CD14-positive monocyte (primary cell): ENCODE measurements around the gene DOC2A. TPM values are rescaled to one million over a fixed set of nuclear protein-coding genes. Genes with fewer than 3 reads are reported as not detected.

Experiments used
- DNase-seq, 3 donors: peaks; one replicate each; pipeline ENCODE4 v3.0.0-alpha.2; 2011 to 2022
- H2AFZ ChIP-seq: 2 replicates; pipeline ENCODE4 v1.6.0; 2012; ENCODE audit warnings: mild to moderate bottlenecking, low read depth, low read length, inconsistent platforms; ENCODE audit not compliant: insufficient read depth, poor library complexity, severe bottlenecking
- H3K27ac ChIP-seq, 2 donors: 1 replicate in 1 of 2; 2 replicates in 1 of 2; pipeline ENCODE4 v1.5.1; 2012 to 2013; ENCODE audit warnings: low read length in 2 of 2, control low read depth in 1 of 2, inconsistent platforms in 1 of 2, low read depth in 1 of 2, mild to moderate bottlenecking in 1 of 2
- H3K27me3 ChIP-seq, 2 donors: one replicate each; pipeline versions ENCODE4 v1.6.0 to v1.6.1; 2011 to 2013; ENCODE audit warnings: low read length in 2 of 2; ENCODE audit not compliant: control insufficient read depth in 2 of 2, insufficient read depth in 2 of 2
- H3K36me3 ChIP-seq, 2 donors: replicated peaks in 1 of 2; 1 replicate in 1 of 2; 2 replicates in 1 of 2; pipeline versions ENCODE4 v1.5.1 to v1.6.1; 2012 to 2013; ENCODE audit warnings: low read length in 2 of 2, control low read depth in 1 of 2, inconsistent platforms in 1 of 2, mild to moderate bottlenecking in 1 of 2; ENCODE audit not compliant: insufficient read depth in 2 of 2, control insufficient read depth in 1 of 2
- H3K4me1 ChIP-seq, 2 donors: 1 replicate in 1 of 2; 2 replicates in 1 of 2; pipeline versions ENCODE4 v1.5.1 to v1.6.1; 2012 to 2013; ENCODE audit warnings: low read length in 2 of 2, control low read depth in 1 of 2, inconsistent platforms in 1 of 2, mild to moderate bottlenecking in 1 of 2, moderate library complexity in 1 of 2; ENCODE audit not compliant: insufficient read depth in 2 of 2, control insufficient read depth in 1 of 2
- H3K4me2 ChIP-seq: replicated peaks from 2 replicates; pipeline ENCODE3; 2012; ENCODE audit warnings: low read length, moderate library complexity, mild to moderate bottlenecking; ENCODE audit not compliant: poor library complexity, severe bottlenecking; ENCODE audit errors: extremely low read depth
- H3K4me3 ChIP-seq, 3 experiments: fragments of 200-600 bp in 1 of 3; sonication (generic) in 1 of 3; replicated peaks in 1 of 3; 1 replicate in 2 of 3; 2 replicates in 1 of 3; pipeline ENCODE4 v1.5.1; 2011 to 2013; ENCODE audit warnings: low read length in 3 of 3, mild to moderate bottlenecking in 3 of 3, control low read depth in 2 of 3, low read depth in 2 of 3, inconsistent platforms in 1 of 3, moderate library complexity in 1 of 3
- H3K79me2 ChIP-seq: 2 replicates; pipeline ENCODE4 v1.6.0; 2012; ENCODE audit warnings: mild to moderate bottlenecking, control low read depth, inconsistent platforms, low read length, moderate library complexity; ENCODE audit not compliant: insufficient read depth
- H3K9ac ChIP-seq: 2 replicates; pipeline ENCODE4 v1.6.0; 2017; ENCODE audit warnings: low read length, mild to moderate bottlenecking; ENCODE audit not compliant: insufficient read depth, poor library complexity, severe bottlenecking
- H3K9me3 ChIP-seq, 2 donors: replicated peaks in 1 of 2; 1 replicate in 1 of 2; 2 replicates in 1 of 2; pipeline versions ENCODE4 v1.5.1 to v1.6.1; 2012 to 2013; ENCODE audit warnings: low read length in 2 of 2, control low read depth in 1 of 2; ENCODE audit not compliant: control insufficient read depth in 1 of 2, insufficient read depth in 1 of 2
- H4K20me1 ChIP-seq: 2 replicates; pipeline ENCODE4 v1.6.0; 2012; ENCODE audit warnings: mild to moderate bottlenecking, low read length, control low read depth, moderate library complexity; ENCODE audit not compliant: insufficient read depth
- H3K27ac Mint-ChIP-seq, 7 donors: one replicate each; pipeline ENCODE4 v1.8.0; 2020; ENCODE audit warnings: mild to moderate bottlenecking in 7 of 7, mixed read lengths in 7 of 7, moderate library complexity in 6 of 7, inconsistent platforms in 2 of 7
- H3K27me3 Mint-ChIP-seq, 3 donors: one replicate each; pipeline ENCODE4 v1.8.0; 2021 to 2022; ENCODE audit warnings: low read depth in 3 of 3, mild to moderate bottlenecking in 3 of 3, mixed read lengths in 3 of 3, moderate library complexity in 3 of 3, inconsistent platforms in 1 of 3
- H3K36me3 Mint-ChIP-seq, 2 donors: one replicate each; pipeline ENCODE4 v1.8.0; 2020; ENCODE audit warnings: mixed read lengths in 2 of 2, inconsistent platforms in 1 of 2, mild to moderate bottlenecking in 1 of 2
- H3K4me1 Mint-ChIP-seq: one replicate; pipeline ENCODE4 v1.8.0; 2020; ENCODE audit warnings: mild to moderate bottlenecking, mixed read lengths
- H3K4me3 Mint-ChIP-seq, 2 donors: one replicate each; pipeline ENCODE4 v1.8.0; 2020; ENCODE audit warnings: mild to moderate bottlenecking in 2 of 2, mixed read lengths in 2 of 2, moderate library complexity in 1 of 2
- H3K9me3 Mint-ChIP-seq, 7 donors: one replicate each; pipeline ENCODE4 v1.8.0; 2020 to 2022; ENCODE audit warnings: mixed read lengths in 7 of 7, mild to moderate bottlenecking in 6 of 7, moderate library complexity in 6 of 7, inconsistent platforms in 2 of 7
- CTCF ChIP-seq: fragments of 200-600 bp; IDR thresholded peaks from one replicate; pipeline ENCODE4 v1.8.0; 2022; ENCODE audit warnings: antibody characterized with exemption, mild to moderate bottlenecking
- WGBS: methylation state at CpG from one replicate; pipeline ENCODE4 v1.1.5; 2013; ENCODE audit warnings: missing lambda C conversion rate; ENCODE audit not compliant: insufficient coverage; 5-methylcytosine and 5-hydroxymethylcytosine counted together
- intact Hi-C, 2 donors: fragments of 100-400 bp; cut with micrococcal nuclease; formaldehyde crosslinking; loops; one replicate each; pipeline versions ENCODE4 v1.15.0 to v1.15.1; 2023
- polyA plus RNA-seq, 3 donors: library from polyadenylated mRNA; depleted of rRNA in 1 of 3; unstranded in 2 of 3; stranded (reverse) in 1 of 3; fragments of 300-500 nt in 2 of 3; fragments of >200 nt in 1 of 3; fragmentation: Illumina TruSeq in 2 of 3; gene quantifications; 1 replicate in 2 of 3; 2 replicates in 1 of 3; pipeline ENCODE4 v1.2.3, GENCODE V29; 2012 to 2021

Gene DOC2A
- polyA plus RNA-seq, 3 donors, result 0.23 to 3.7 (median 0.66) TPM

GRCh38 chr16:30051518-30051917 lies 40.7 kb upstream of the DOC2A start:
- 48% methylated on average over 2 of the region's 3 CpGs for WGBS
- H3K27ac Mint-ChIP-seq, result peak overlapping the region in 1 of 7 donors; percentile 46
- H2AFZ ChIP-seq, result no peak overlapping the region

GRCh38 chr16:30049871-30050270 lies 39.0 kb upstream of the DOC2A start:
- no peak overlapping the region for H3K27ac ChIP-seq
- H3K4me3 ChIP-seq, result no peak overlapping the region
- WGBS, result 98% methylated on average over 6 of the region's 8 CpGs
- H4K20me1 ChIP-seq, result no peaks in the 10 kb centered on the region
- H3K4me1 Mint-ChIP-seq, result peaks cover 15% of the 10 kb centered on the region
- no peak overlapping the region for H3K9ac ChIP-seq
- H2AFZ ChIP-seq, result no peak overlapping the region
- peaks cover 0 to 3% (median 0%) of the 10 kb centered on the region in 7 donors for H3K9me3 Mint-ChIP-seq
- DNase-seq, result no peak
- H3K4me1 ChIP-seq, result peaks cover 11 to 18% of the 10 kb centered on the region in 2 donors
- H3K36me3 ChIP-seq, result no peaks in the 10 kb centered on the region
- H3K79me2 ChIP-seq, result peaks cover 2% of the 10 kb centered on the region
- H3K36me3 Mint-ChIP-seq, result no peaks in the 10 kb centered on the region
- no peak for TF ChIP-seq CTCF
- H3K27me3 ChIP-seq, result no peaks in the 10 kb centered on the region
- H3K4me2 ChIP-seq, result no peak overlapping the region
- no peaks in the 10 kb centered on the region for H3K9me3 ChIP-seq
- no peak overlapping the region for H3K4me3 Mint-ChIP-seq
- H3K27me3 Mint-ChIP-seq, result peaks cover 0 to 1% (median 0%) of the 10 kb centered on the region in 3 donors
- intact Hi-C loops, result no loop called here
- H3K27ac Mint-ChIP-seq, result no peak overlapping the region

More at GRCh38 chr16:30051518-30051917, 40.7 kb upstream of the DOC2A start:
- intact Hi-C loops, result no loop called here
- Histone ChIP-seq H3K79me2 (peaks cover 2% of the 10 kb centered on the region), H3K4me1 (peaks cover 11 to 18% of the 10 kb centered on the region in 2 donors), H3K9ac (no peak overlapping the region), H3K36me3 (no peaks in the 10 kb centered on the region), H3K9me3 (no peaks in the 10 kb centered on the region), H3K4me3 (no peak overlapping the region), H4K20me1 (no peaks in the 10 kb centered on the region), H3K27ac (no peak overlapping the region), H3K27me3 (no peaks in the 10 kb centered on the region), H3K4me2 (no peak overlapping the region)
- Mint-ChIP-seq H3K4me1 (peaks cover 18% of the 10 kb centered on the region), H3K36me3 (no peaks in the 10 kb centered on the region), H3K4me3 (no peak overlapping the region), H3K9me3 (peaks cover 0 to 3% (median 0%) of the 10 kb centered on the region in 7 donors), H3K27me3 (peaks cover 0 to 1% (median 0%) of the 10 kb centered on the region in 3 donors)
- no peak for DNase-seq
- TF ChIP-seq CTCF, result no peak
